GM18858 (cell line): ENCODE measurements around the gene UBE2O.

Experiments
- ATAC-seq: cut with Tn5 transposase; IDR thresholded peaks from one replicate; pipeline ENCODE4 v1.9.1; 2021; ENCODE audit not compliant: unreplicated experiment

The UBE2O gene

GRCh38 chr17:76452660-76453430 is at the start of gene UBE2O:
Gene UBE2O (minus strand): TSS chr17:76453152. CDS start chr17:76453141, 11 bp downstream.
- ATAC-seq = peak; percentile 55

- no peak for ATAC-seq
Measured at GRCh38 chr17:76501827-76502307, 48.9 kb upstream of the UBE2O start.

GRCh38 chr17:76501018-76501826 is 48.3 kb upstream of the UBE2O start, which contains the start of gene RHBDF2:
Gene RHBDF2 (minus strand): TSS chr17:76501423. CDS start chr17:76481524, 19,899 bp downstream.
- peak; percentile 38 for ATAC-seq

- ATAC-seq = no peak
Measured at GRCh38 chr17:76500747-76501017, 47.7 kb upstream of the UBE2O start.

GRCh38 chr17:76500074-76500746 is 47.3 kb upstream of the UBE2O start:
- no peak for ATAC-seq

GRCh38 chr17:76499267-76499667 is 46.3 kb upstream of the UBE2O start:
- no peak for ATAC-seq

- ATAC-seq = no peak
Measured at GRCh38 chr17:76498876-76499251, 45.9 kb upstream of the UBE2O start.

- ATAC-seq = no peak
Measured at GRCh38 chr17:76497979-76498875, 45.3 kb upstream of the UBE2O start.

- no peak for ATAC-seq
Measured at GRCh38 chr17:76497699-76497978, 44.7 kb upstream of the UBE2O start.

GRCh38 chr17:76496464-76496863 is 43.5 kb upstream of the UBE2O start:
- no peak for ATAC-seq

- no peak for ATAC-seq
Measured at GRCh38 chr17:76495663-76496400, 42.9 kb upstream of the UBE2O start.

- no peak for ATAC-seq
Measured at GRCh38 chr17:76493505-76494167, 40.7 kb upstream of the UBE2O start.

GRCh38 chr17:76492989-76493501 is 40.1 kb upstream of the UBE2O start:
- ATAC-seq = no peak

- ATAC-seq = no peak
Measured at GRCh38 chr17:76492123-76492988, 39.4 kb upstream of the UBE2O start.

- ATAC-seq = no peak
Measured at GRCh38 chr17:76491271-76492122, 38.5 kb upstream of the UBE2O start.

GRCh38 chr17:76490112-76490710 is 37.3 kb upstream of the UBE2O start:
- no peak for ATAC-seq
